Activated naive CD4-positive, alpha-beta T cell (primary cell): ENCODE measurements around the gene TRIM54.
"Not testable (repeated sequence)": the region's sequence is repeated elsewhere in the genome, so short reads cannot be mapped to it uniquely, and the experiment has no call there.

Experiments
- DNase-seq, 4 experiments: peaks; one replicate each; lab custom pipeline; 2025; lab: John Stamatoyannopoulos, UW

Gene TRIM54

DNA sequence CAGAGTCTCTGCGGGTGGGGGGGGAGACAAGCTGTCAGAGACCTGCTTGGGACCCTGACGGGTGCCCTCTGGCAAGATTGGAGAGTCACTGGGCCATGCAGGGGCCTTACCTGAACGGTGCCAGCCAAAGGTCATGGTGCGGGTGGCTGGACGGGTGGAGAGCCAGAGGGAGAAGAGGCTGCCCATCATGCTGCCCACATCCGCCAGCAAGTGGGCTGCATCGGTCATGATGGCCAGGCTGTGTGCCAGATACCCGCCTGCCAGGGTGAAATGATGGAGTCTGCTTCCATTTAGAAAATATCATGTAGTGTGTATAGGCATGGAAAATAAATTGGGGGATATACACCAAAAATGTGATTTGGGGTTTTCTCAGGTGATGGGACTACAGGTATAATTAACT, 24.2 kb upstream of the TRIM54 start:
- DNase-seq, result no peak

DNA sequence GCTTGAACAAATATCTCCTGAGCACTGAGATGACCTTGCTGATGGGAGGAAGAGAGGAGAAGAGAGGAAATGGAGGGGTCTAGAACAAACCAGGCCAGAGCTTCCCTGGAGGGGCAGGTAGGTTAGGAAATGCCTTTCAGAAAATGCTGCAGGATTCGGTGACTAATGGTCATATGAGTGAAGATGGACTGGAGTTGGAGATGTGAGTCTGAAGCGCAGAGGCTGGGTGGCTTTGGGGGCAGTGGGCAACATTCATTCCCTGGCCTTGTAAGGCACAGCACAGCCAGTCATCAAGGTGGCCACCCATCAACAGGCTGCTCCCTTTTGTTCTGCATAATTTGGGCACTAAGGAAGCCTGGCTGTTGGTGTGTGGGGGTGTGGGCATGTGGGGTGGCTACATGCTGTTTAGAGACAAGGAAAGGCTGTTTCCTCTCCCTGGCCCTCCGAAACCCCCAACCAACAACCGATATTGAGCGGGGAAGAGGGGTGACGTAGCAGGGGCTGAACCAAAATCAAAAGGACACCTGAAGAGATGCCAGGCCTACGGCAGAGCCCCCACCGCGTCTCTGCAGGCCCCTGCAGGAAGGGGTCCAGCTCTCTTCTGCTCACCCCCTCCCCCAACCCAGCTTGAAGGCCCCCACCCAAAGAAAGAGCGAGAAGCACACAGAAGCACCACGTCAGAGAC, 20.8 kb upstream of the TRIM54 start:
- no peak for DNase-seq

DNA sequence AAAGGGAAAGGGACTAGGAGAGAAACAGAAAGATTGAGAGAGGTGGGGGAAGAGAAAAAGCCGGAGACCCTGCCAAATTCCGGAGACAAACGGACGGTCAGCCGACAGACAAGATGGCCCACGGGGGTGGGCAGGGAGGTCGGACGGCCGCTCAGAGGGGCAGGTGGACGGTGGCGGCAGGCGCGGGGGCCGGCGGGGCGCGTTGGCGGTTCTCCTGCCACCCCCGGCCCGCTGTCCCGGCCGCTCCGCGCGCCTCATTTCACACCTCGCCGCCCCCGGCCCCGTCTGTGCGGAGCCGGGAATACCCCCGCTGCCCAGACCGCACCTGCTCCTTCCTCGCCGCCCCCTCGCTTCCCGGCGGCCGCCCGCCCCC, 20.3 kb upstream of the TRIM54 start:
- no peak for DNase-seq

DNA sequence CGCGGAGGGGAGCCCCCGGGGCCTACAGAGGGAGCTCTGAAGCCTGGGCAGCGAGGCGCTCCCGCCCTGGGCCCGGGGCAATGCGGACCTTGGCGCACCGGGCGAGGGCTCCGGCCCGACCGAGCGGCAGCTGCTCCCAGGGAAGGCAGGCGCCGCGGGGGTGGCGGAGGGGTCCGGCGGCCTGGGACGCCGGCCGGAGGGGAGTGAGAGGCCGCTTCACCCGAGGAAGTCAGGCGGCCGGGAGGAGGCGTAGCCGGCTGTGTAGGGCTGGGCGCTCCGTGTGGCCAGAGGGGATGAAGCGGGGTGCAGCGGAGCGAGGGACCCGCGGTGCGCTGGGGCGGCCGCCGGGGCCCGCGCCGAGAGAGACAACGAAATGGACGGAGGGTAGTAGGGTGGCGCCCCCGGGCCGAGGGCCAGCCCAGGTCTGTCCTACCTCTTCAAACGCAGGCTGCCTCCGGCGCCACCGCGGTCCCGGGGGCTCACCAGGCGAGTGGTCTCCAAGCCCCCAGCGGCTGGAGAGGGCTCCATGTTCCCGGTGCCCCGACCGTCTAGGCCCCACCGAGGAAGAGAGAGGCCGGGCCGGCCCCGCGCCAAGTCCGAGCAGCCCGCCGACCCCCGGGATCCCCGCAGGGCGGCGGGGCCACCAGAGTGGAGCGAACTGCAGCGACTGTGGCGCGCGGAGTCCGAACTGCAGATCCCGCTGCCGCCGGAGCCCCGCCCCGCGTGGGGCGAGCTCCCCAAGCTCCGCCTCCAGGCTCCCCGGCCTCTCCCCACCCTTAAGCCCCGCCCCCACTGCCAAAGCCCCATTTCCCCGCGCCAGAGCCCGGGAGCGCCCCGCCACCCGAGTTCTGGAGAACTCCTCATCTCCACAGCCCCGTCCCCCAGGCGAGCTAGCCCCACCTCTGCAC, 19.6 kb upstream of the TRIM54 start, which contains the start of gene SLC30A3:
Gene SLC30A3 (minus strand): TSS at position 669 of the 908 bp plus-strand sequence. CDS start 141 bp downstream, at position 528.
- DNase-seq, result peak in 1 of 4 experiments; percentile 47

DNA sequence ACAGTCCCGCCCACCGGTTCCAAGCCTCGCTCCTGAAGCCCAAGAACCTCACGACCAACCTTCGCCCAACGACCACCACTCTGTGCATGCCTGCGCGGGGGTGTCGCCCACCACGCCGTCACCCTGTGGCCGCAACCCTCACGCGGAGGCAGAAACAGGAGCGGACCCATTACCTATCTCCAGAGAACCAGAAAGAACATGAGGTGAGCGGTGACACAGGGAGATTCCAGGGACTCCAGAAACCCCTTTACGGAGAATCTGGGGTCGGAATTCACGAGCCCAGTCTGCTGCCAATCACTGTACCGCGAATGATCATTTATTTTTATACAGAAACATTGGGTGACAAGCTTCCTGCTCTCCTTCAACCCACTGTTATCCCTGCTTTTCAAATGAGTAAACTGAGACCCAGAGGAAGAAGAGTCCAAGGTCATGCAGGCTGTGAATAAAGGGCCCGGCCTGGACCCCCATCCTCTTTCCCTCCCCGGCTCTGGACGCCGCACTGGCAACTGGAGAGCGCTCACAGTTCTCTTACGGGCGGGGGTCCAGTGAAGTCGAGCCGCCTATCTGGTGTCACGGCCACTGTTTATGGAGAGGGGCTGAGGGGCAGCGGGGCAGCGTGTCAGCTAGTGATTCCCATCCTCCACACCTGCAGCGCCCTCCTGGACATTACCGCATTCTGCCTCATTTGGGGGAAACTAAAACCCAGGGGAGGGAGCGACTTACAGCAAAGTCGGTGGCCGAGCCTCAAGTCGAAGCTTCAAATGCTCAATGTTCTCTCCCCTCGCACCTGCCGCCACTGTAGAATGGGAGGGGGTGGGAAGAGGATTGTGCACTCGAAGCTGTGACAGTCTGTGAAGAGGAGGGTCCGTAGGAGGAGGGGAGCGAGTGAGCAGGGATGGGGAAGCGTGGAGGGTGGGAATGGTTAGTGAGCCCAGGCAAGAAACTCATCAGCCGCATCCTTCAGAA, 18.7 kb upstream of the TRIM54 start:
- DNase-seq, result no peak

DNA sequence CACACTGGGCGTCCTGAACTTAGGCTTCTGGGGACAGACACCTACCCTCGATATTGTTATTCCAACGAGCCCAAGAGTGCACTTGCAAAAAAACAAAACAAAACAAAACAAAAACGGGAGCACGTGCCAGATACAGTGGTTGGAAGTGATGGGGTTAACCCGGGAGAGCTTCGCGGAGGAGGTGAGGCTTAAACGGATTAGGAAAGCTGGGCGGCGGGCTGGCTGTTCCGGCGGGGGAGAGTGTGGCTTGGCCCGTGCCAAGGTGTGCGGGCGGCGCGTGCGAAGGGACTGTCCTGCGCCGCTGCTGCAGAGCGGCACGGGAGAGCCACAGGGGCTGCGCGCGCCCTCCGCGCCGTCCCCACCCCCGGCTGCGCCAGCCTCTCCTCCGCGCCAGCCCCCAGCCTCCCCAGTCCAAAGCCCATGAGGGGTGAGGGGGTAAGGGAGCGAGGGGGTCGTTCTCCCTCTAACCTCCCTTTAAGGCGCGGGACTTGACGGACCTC, 17.9 kb upstream of the TRIM54 start:
- no peak for DNase-seq

DNA sequence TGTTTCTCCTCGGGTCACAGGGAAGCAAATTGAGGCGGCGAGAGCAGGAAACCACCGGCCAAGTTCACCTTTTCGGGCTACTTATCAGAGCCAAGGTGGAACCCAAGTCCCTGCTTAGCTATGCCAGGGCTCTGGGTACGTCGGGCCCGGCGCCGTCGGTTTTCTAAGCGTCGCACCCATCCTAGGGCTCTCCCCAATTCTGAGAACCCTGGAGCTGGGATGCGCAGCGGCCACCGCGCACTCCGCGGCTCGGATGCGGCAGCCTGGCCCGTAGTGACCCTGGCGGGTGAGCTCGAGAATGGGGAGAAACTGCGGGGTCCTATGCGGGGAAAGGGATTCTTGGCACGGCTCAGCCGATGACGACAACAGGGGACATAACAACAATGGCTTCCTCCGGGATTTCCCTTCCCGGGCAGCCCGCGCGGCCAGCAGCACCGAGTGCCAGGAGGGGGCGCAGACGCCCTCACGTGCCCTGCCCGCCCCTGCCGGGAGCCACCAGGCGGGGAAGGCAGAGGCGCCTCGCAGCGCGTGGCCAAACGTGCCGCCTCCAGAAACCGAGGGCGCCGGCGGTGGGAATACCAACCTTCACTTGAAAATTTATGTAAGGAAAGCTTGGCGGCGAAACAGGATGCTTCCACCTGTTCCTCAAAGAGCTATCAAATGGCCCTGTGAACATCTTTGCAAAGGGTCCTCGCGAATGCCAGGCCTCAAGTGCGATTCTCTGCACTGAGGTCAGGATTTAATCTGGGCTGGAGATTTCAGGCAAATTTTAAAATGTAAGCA, 17.3 kb upstream of the TRIM54 start:
- DNase-seq, result peak in 3 of 4 experiments; percentile 21 to 48 (median 21)

DNA sequence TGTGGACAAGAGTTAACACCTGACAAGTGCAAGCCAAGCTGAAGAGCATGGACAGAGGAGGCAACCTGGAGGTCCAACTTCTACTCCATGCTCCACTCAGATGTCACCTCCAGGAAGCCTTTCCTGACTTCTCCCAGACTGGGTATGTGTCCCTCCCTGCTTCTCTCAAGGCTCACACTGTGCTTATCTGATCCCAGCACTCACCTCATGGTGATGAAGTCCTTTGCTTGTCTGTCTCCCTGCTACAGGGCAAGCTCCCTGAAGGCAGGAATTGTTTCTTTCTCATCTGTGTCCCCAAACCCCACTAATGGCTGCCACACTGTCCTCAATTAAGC, 16.7 kb upstream of the TRIM54 start:
- no peak for DNase-seq

DNA sequence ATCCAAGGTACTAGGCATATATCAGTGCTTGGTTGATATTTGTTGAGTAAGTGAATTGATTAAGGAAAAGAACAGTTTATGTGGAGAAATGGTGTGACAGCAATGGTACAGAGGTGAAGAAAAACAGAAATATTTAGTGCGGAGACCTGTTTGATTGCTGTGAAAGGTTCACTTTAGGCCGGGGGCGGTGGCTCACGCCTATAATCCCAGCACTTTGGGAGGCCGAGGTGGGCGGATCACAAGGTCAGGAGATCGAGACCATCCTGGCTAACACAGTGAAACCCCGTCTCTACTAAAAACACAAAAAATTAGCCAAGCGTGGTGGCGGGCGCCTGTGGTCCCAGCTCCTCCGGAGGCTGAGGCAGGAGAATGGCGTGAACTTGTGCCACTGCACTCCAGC, 13.9 kb upstream of the TRIM54 start:
- DNase-seq, result not testable (repeated sequence)

DNA sequence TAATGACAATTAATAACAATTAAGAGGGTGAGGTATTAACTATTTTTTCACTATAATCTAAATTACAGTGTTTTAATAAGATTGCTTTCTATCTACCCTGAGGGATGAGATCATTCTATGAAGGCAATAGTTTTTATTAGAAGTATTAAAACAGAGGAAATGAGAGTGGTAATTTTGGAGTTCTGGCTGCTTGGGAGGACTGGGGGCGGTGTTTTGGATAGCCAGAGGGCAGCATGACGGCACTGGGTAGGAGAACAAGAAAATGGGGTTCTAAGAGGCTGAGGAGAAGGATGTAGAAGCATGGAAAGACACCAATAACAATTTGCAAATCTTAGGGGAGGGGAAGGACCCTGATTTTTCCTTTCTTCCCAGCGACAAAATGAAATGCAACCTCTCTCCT, 12.1 kb upstream of the TRIM54 start:
- DNase-seq, result no peak

DNA sequence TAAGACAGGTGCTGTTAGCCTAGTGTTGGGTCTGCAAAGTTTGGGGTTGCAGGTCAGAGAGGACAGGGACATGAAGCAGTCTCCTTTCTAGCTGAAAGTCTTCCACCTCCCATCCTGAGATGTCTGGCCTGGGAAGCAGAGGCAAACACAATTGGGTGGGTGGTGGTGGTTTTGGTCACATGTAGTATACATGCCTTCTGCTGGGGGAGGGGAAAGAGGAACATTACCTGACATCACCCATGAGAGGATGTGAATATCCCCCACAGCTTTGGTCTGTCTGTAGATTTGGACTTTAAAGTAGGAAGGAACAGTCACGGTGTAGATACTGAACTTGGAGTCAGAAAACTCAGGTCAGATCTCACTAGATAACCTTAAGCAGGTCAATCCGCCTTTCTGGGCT, 11.6 kb upstream of the TRIM54 start:
- DNase-seq, result no peak

DNA sequence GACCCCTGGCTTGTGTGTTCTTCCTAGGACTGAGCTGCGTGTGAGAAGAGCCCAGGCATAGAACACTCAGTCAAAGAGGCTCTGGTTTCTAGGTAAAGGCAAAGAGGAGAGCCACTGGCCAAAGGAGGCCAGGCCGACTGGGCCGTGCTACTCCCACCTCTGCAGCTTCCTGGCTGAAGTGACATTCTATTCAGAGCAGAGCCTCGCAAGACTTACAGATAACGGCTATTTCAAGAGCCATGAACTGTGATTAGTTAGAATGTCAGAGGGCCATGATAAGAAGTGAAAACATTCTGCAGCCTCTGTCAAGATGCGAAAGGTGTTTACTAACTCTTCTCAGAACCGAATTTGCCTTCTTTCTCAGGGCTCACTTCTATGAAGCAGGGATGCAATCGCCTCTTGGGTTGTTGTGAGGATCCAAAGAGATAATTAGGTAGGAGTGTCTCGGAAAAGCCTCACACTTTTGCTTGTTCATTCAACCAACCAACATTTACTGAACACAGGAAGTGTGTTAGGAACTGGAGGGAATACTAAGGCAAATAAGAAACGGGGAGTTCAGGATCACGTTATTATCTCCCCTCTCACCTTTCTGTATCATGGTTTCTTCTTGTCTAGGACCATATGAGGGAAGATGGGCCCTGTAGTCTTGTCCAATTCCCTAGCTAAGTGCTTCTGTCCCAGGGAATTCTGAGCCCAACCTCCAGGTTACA, 10.4 kb upstream of the TRIM54 start:
- no peak for DNase-seq

DNA sequence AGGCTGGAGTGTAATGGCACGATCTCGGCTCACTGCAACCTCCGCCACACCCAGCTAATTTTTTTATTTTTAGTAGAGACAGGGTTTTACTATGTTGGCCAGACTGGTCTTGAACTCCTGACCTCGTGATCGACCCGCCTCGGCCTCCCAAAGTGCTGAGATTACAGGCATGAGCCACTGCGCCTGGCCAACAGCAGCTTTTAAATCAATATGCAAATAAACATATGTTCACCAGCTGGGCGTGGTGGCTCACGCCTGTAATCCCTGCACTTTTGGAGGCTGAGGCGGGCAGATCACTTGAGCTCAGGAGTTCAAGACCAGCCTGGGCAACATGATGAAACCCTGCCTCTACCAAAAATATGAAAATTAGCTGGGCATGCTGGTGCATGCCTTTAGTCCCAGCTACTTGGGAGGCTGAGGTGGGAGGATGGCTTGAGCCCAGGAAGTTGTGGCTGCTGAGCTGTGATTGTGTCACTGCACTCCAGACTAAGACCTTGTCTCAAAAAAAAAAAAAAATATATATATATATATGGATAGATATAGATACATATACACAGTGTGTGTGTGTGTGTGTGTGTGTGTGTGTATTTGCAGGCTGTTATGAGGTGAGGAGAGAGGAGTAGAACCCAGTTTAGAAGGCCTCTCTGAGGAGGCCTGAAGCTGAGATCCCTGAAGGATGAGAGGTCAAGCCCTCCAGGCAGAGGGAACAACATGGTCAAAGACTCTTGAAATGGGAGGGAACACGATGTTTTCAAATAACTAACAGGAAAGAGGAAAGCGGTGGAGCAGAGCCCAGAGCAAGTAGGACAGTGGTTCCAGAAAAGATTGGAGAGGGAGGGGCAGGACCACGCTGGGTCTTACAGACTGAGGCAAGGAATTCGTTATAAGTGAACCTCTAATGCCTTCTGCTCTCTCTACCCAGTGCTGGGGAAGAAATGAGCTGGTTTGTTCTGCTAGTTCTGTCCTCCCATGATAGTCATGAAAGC, 9.4 kb upstream of the TRIM54 start:
- DNase-seq, result not testable (repeated sequence)

DNA sequence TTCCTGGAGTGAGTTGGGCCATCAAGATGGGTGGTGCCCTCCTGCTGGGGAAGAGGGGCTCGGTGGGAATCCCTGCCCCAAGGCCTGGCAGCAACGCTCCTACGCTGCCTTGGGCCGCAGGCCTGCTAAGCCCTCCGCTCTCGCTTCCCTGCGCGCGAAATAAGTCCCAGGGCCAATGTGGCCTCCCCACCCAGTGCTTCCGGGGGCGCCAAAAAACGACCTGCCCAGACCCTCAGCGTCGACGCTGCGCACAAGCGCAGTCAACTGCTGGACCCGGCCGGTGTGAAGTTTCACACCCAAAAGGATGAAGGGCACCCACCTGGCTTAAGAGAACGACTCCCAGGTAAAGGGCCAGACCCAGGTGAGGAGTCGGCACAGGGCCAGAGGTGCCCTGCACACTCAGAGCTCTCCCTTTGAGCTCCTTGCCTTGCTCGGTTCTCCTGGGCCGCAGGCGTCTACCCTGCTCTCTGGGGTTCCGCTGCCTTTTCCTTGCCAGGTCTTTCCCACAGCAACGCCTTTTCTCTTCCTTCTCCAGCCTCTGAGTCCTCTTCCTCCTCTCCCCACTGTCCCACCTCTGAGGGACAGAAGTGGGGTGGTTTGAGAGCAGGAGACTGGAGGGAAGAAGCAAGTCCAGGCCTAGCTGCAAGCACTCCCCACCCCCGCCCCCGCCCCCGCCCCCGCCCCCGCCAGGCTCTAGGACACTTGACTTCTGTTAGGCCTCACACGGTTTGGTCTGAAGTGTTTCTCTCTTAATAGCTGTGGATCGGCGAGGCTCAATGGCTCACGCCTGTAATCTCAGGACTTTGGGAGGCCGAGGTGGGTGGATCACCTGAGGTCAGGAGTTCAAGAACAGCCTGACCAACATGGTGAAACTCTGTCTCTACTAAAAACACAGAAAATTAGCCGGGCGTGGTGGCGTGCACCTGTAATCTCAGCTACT, 6.7 kb upstream of the TRIM54 start, which contains the start of gene DNAJC5G:
Gene DNAJC5G (plus strand): TSS at position 223 of the 940 bp plus-strand sequence. CDS start 1,296 bp downstream, outside the sequence.
- DNase-seq, result no peak

DNA sequence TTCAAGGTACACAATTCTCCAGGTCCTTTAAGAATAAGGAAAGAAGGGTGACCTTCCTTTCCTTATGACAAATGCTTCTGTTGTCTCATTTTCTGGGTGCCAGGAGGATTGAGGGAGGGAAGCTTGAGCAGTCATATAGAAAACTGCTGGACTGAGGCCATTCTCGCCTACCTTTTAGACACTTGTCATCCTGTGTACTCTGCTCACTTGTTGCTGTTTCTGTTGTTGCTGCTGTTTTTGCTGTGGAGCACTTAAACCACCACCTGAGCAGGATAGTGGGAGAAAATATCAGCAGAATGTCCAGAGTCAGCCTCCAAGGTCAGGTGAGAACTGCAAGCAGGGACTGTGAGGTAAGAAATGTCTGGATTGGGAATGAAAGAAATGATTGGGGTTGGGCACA, 4.2 kb upstream of the TRIM54 start:
- DNase-seq, result no peak

DNA sequence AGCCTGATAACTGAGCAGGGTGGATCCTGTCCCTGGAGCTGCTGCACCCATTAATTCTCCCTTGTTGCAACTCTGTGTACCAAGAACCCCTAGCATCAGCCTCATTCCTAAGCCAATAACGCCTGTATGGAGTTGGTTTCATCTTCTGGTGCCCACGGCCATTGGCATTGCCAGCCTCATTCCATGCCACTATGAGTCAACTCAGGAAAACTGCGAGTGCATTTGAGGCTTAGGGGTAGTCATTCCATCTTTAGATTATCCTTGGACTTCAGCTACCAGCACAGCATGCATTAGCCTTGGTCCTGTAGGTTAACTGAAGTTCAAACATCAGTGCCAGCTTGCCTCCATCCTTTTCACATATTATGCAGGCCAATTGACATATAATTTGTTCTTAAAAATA, 1.4 kb upstream of the TRIM54 start:
- DNase-seq, result no peak

DNA sequence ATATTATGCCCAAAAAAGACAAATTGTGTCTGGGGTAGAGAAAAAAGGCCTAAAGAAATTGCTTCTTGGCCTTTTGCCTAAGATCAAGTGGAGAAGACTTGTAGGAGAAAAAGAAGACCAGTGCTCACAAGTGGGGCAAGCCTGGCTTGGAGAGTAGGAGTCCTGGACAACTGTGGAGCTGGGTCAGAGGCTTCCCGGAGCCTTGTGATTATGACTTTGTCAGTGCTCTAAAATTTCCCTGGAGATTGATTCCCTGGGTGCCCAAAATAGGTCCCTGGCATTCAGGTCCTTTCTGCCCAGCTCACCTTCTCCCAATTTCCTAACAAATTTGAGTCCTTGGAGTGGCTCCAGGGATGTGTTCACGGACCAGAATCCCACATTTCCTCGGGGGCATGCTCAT, 787 bp upstream of the TRIM54 start:
- no peak for DNase-seq

DNA sequence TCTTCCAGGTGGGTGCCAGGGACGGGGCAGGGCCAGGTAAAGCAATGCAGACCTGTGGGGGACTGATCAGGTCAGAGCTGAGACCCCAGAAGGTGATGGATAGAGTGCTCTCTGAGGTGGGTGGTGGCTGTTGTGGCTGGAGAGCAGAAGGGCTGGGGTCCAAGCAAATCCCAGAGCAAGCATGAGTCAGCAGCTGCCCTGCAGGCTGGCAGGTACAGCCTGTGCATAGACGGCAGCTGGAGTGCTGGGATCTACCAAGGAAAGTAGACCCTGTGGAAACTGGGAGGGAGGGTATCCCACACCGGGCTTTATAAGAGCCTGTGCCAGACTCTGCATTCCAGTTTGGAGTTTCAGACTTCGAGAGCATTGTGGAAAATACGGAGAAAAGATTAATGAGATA, 663 bp downstream of the TRIM54 start:
- DNase-seq, result no peak
